Measurements from ENCODE around the gene METTL22.

METTL22 gene

DNA sequence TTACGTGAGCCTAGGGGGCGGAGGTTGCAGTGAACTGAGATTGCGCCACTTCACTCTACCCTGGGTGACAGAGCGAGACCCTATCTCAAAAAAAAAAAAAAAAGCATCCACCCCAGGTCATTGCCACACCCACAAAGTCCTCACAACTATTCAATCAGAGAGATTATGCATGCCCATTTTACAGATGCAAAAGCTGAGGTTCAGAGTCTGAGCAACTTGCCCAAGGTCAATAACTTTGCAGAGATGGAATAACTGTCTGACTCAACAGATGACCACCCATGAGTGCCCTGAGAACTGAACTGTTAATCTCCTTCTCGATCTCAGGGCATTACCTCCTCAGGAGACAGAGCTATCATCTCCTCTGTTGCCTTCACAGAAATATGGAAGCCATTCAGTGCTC is 25.7 kb upstream of the METTL22 start:
- DNase-seq: no peak

DNA sequence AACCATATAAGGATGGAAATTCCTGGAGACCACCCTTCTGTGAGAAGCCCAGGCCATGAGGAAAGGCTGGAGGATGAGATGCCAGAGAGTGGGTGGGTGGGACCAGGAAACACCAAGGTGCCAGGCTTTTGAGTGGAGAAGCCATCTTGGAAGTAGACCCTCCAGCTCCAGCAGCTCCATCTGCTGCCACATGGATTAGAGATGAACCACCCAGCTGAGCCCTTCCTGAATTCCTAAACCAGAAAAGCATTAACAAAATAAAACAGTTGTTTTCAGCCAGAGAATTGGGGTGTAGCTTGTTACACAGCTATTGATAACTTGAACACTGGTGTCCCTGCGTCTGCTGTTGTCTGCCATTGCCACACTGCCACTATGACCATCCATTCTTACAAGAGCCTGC is 24.9 kb upstream of the METTL22 start:
- no peak for DNase-seq

GRCh38 chr16:8600144-8600775 is 21.2 kb upstream of the METTL22 start:
- DNase-seq: no peak

DNA sequence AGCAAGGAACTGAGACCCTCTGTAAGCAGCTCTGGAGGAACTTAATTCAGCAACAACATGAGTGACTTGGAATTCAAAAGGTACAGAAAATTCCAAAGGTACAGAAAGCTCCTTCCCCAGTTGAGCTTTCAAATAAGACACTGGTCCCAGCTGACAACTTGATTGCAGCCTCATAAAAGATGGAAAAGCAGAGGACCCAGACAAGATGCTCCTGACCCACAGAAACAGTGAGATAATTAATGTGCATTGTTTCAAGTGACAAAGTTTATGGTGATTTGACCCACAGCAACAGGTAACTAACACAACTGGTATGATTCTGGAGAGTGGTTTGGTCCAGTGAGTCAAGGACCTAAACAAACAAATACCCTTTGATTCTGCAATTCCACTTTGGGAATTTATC is 15.9 kb upstream of the METTL22 start:
- no peak for DNase-seq

GRCh38 chr16:8607214-8607613 is 14.3 kb upstream of the METTL22 start:
- no peak for DNase-seq

DNA sequence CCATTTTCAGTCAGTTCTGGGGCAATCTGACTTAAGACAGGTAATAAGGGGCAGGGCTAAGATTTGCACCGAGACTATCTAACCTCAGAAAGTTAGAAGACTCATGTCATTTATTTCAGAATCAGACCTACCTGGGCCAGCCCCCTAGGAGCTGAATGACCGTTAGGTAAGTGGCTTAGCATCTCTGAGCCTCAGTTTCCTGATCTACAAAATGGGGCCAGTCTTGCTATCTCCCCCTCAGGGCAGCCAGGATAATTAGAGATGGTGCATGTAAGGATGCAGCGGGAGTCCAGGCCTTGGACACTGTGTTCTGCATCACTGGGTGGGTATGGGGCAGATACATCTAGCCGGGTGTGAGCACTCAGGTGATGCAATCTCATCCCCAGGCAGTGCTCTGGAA is 10.4 kb upstream of the METTL22 start:
- DNase-seq: no peak

GRCh38 chr16:8611886-8612600 is 9.5 kb upstream of the METTL22 start:
- no peak for DNase-seq

- no peak for DNase-seq
Measured at GRCh38 chr16:8614435-8615029, 7.0 kb upstream of the METTL22 start.

DNA sequence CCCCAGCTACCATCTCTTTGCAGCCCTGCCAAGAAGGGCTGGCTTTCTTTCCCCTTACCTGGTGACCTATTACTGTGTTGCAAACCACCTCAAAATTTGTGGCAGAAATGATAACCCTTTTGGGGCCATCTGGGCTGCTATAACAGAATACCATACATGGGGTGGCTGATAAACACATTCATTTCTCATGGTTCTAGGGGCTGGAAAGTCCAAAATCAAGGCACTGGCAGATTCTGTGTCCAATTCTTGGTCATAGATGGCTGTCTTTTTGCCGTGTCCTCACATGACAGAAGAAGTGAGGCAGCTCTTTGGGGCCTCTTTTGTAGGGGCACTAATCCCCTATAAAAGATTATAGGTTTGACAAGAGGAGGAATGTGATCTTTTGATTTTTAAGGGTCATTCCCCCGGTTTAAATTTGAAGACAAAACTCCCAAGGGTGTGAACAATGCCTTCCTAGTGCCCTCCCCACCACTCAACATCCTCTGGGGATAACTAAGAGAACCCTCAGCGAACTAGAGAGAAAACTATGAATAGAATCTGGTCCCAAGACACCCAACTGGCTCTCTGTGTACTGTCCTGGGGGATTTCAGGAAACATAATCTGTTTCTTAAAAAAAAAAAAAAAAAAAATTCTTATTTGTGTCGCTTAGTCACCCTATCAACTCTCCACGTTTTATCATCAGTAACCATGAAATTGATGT is 1.7 kb upstream of the METTL22 start:
- no peak for DNase-seq

- DNase-seq: no peak
Measured at GRCh38 chr16:8620535-8620934, 963 bp upstream of the METTL22 start.

DNA sequence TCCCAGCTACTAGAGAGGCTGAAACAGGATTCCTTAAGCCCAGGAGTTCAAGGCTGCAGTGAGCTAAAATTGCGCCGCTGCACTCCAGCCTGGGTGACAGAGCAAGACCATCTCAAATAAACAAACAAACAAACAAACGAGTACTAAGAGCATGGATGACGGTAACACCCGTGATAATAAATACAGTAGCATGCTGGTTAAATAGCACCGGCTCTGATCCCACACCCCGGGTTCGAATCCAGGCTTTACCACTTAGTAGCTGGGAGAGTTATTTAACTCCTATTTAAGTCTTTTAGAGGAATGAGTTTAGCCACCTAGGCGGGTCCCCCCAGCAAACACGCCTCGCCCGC is 301 bp upstream of the METTL22 start:
- DNase-seq: no peak

- no peak for DNase-seq
Measured at GRCh38 chr16:8622315-8622656, 788 bp downstream of the METTL22 start.

GRCh38 chr16:8623634-8624033 is 2.1 kb downstream of the METTL22 start:
- DNase-seq: no peak

- DNase-seq: no peak
Measured at GRCh38 chr16:8625491-8626087, 4.1 kb downstream of the METTL22 start.

DNA sequence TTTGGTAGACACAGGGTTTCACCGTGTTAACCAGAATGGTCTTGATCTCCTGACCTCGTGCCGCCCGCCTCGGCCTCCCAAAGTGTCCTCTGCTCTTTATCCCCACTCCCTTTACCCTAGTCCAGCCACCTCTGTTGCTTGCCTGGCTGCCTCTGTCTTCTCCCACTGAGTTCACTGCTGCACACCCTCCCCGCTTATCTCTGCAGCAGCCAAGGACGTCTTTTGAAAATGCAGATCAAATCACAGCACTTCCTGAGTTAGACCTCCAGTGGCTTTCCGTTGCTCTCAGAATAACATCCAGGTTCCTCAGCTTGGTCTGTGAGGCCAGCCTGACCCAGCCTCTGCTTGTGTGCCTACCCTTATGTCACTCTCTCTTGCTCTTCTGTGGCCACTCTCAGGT is 5.4 kb downstream of the METTL22 start:
- DNase-seq: no peak

DNA sequence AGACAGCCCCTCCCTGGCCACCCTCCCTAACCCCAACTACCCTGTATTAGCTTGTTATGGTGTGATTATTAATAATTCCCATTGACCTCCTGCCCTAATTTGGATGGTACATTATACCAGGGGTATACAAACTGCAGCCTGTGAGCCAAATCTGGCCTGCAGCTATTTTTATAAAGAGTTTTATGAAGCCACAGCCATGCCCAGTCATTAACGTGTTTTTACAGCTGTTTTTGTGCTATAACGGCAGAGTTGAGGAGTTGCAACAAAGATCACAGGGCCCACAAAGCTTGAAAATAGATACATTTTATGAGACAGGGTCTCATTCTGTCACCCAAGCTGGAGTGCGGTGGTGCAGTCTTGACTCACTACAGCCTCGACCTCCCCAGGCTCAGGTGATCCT is 6.0 kb downstream of the METTL22 start:
- DNase-seq: no peak

DNA sequence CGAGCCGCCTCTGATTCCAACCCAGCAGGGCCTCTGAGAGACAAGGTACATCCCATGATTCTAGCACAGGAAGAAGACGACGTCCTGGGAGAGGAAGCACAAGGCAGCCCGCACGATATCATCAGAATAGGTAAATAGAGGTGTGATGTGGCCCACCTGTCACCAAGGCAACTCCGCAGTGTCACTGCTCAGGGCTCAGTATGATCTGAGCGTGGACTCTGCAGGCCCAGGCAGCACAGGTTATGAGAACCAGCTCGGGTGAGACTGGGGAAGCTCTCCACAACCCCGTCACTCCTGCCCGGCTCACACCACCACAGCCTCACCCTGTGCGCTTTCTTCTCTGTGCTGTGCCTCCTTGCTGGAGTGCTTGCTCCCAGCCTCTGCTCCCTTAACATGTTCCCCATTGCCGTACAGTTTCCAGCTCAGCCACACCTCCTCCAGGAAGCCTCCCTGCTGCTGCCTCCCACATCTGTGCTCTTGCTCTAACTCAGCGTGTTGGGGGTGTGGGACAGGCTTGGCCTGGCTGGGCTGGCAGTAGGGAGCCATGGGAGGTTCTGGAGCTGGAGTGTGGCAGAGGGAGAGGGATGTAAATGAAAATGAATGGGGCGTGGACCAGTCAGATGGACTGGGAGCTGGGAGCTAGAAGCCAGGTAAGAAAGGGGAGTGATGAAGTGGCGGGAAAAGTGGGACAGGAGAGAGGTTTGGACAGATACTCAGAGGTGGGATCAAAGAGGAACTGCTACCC is 7.7 kb downstream of the METTL22 start:
- no peak for DNase-seq

- no peak for DNase-seq
Measured at GRCh38 chr16:8630255-8630953, 8.9 kb downstream of the METTL22 start.

- no peak for DNase-seq
Measured at GRCh38 chr16:8631373-8631772, 9.9 kb downstream of the METTL22 start.

DNA sequence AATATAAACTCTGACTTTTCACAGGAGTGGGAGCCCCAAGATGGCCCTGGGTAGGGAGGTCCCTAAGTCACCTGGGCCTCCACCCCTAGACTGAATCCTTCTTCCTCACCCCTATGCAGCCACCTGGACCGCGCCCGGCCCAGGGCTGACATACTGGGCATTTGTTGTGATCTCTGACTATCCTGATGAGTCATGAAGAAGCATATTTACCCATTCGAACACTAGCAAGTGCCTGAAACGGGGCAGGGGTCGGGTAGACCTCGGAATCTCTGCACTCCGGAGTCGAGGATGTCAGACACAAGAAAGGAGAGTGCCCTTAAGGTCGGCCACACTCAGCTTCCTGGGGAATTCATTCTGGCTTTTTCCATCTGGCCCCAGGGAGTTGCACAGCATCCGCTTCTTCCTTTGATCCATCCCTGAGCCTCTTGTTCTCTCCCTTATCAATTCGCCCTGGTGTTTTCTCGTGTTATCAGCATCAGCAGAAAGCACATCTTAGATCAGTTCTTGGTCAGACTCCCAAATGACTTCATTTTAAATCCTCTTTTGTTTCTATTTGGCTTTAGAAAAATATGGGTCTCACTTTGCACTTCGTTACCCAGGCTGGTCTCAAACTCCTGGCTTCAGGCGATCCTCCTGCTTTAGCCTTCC is 10.4 kb downstream of the METTL22 start:
- DNase-seq: no peak

DNA sequence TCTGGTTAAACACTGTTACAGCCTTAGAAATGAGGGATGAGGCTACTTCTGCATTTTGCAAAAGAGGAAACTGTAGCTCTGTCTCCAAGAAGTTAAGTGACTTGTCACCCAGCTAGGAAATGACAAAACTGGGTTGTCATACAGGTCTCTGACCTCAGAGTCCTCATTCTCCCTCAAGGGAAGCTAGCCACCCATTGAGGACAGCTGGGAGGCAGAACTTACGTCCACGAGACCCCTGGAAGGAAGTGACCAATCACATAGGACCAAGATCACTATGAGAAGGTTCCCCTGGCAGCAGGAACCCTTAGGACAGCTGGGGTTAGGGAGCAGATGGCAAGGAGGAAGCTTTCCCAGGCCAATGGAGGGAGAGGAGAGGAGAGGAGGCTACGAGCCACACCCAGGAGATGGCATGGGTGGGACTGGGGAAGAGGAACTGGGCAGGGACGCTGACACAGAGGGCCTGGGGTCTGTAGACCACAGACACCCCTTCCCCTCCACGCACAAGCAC is 11.2 kb downstream of the METTL22 start:
- no peak for DNase-seq
